Activated CD4-positive, alpha-beta memory T cell treated with anti-CD3 and anti-CD28 coated beads for 36 hours (primary cell): ENCODE results near the gene CNST. TPM values are rescaled to one million over a fixed set of nuclear protein-coding genes. Genes with fewer than 3 reads are reported as not detected.
A peak's percentile ranks its signal among the peaks of the same experiment; 100 is the strongest.
"Not testable (repeated sequence)": the region's sequence is repeated elsewhere in the genome, so short reads cannot be mapped to it uniquely, and the experiment has no call there.

ENCODE experiments used
- CTCF ChIA-PET: fragments of 350-600 bp; sonication (Branson Sonifier 250); formaldehyde crosslinking; loops from one replicate; lab custom pipeline; 2021; ENCODE audit warnings: antibody characterized with exemption, inconsistent platforms; lab: Charles Lee
- POLR2A ChIA-PET: fragments of 350-600 bp; sonication (Branson Sonifier 250); formaldehyde crosslinking; loops from one replicate; lab custom pipeline; 2021; ENCODE audit warnings: antibody characterized with exemption; lab: Charles Lee
- DNase-seq: peaks from one replicate; pipeline ENCODE4 v3.0.0-alpha.2; 2020
- H3K27ac Mint-ChIP-seq: one replicate; pipeline ENCODE4 v1.8.0; 2021; ENCODE audit warnings: mixed read lengths
- H3K27me3 Mint-ChIP-seq: one replicate; pipeline ENCODE4 v1.8.0; 2021; ENCODE audit warnings: mixed read lengths
- H3K36me3 Mint-ChIP-seq: one replicate; pipeline ENCODE4 v1.8.0; 2021; ENCODE audit warnings: mixed read lengths
- H3K4me1 Mint-ChIP-seq: one replicate; pipeline ENCODE4 v1.8.0; 2021; ENCODE audit warnings: low read depth, mixed read lengths
- H3K4me3 Mint-ChIP-seq: one replicate; pipeline ENCODE4 v1.8.0; 2021; ENCODE audit warnings: mild to moderate bottlenecking, mixed read lengths
- H3K9me3 Mint-ChIP-seq: one replicate; pipeline ENCODE4 v1.8.0; 2021; ENCODE audit warnings: mixed read lengths
- intact Hi-C: fragments of 100-400 bp; cut with micrococcal nuclease; formaldehyde crosslinking; loops from one replicate; pipeline ENCODE4 v1.15.1; 2023
- total RNA-seq, 2 experiments: library from RNA; stranded (reverse); gene quantifications; one replicate each; pipeline ENCODE4 v1.2.3, GENCODE V29; 2021

The CNST gene
- total RNA-seq, 2 experiments from 2014 or later = 25.9 TPM

DNA sequence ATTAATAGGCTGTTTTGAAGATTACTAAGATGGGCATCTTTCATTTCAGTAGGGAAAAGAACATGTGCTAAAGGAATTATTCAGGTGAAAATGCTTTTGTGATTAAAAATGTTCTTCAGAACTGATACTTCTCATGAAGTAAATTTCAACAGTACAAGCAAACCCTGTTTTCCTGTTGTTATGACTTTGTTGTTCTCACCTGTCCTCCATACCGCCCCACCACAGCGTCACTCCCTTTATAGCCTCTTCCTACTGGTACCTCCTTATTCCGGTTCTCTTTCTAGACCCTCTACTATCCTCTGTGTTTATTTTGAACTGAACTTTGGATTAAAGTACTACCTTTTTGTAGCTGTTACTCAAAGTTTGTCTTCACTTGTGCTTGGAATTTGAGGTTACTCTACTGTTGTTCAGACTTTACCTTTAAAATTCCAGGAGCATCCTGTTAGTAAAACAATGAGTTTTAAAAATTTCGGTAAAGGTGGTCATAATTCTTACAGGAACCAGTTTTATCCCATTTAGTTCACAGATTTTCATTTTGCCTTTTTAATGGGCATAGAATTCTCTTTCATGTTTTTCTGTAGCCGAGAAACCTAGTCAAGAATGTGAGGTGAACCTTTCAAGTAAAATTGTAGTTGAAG, 10.9 kb downstream of the CNST start:
- CTCF ChIA-PET = interaction anchor here (0.6 kb wide), 1 partner anchor 286 kb away, joined by 3 read pairs; no protein-coding TSS in a partner anchor
- POLR2A ChIA-PET = interaction anchor here (3.1 kb wide), 1 partner anchor 11 kb away, joined by 12 read pairs; the partner anchor contains the start of genes CNST and TFB2M
- H3K4me1 Mint-ChIP-seq = peaks cover 61% of the 10 kb centered on the region
- peak overlapping the region; percentile 78 for H3K27ac Mint-ChIP-seq
- no peaks in the 10 kb centered on the region for H3K9me3 Mint-ChIP-seq
- intact Hi-C loops = no loop called here
- H3K36me3 Mint-ChIP-seq = peaks cover 11% of the 10 kb centered on the region
- DNase-seq = peak; percentile 38
- H3K4me3 Mint-ChIP-seq = peak overlapping the region; percentile 36
- no peaks in the 10 kb centered on the region for H3K27me3 Mint-ChIP-seq

DNA sequence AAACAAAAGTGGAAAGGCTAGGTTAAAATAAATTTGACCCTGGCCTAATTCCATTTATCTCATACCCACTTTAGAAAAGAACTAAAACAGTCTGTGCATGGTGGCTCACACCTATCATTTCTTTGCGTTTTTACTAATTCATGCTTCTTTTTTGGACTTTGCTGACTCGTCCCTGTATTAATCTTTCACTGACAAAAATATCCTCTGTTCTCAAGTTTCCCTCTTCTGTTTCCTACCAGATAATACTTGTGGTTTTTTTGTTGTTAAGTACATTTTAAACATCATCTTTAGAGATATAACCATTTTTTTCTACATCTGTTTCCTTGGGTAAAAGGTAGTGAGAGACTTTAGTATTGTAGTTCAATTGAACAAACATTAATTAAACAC, 11.5 kb downstream of the CNST start:
- intact Hi-C loops = no loop called here
- Mint-ChIP-seq H3K9me3 (no peaks in the 10 kb centered on the region), H3K4me3 (peak overlapping the region; percentile 34), H3K36me3 (peaks cover 11% of the 10 kb centered on the region), H3K27ac (peak overlapping the region; percentile 78), H3K4me1 (peaks cover 61% of the 10 kb centered on the region), H3K27me3 (no peaks in the 10 kb centered on the region)
- ChIA-PET CTCF (interaction anchor here (0.6 kb wide), 1 partner anchor 286 kb away, joined by 3 read pairs; no protein-coding TSS in a partner anchor), POLR2A (interaction anchor here (3.1 kb wide), 1 partner anchor 11 kb away, joined by 12 read pairs; the partner anchor contains the start of genes CNST and TFB2M)
- DNase-seq = no peak

DNA sequence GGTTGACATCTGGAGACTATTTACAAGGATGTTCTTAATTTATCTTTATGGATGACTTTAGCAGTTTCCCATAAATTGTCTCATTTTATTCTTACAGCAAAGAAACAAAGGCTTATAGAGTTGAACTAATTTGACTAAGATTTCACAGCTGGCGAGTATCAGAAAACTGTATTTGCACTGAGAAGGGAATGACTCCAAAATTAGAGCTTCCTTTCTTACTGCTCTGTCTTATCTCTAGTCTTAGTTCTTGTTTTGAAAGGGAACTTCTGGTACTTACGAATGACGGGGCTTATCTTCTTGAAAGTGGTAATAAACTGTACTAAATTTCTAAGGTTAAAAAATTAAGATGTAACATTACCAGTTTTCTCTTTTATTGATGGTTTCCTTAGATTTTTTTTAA, 13.6 kb downstream of the CNST start:
- peaks cover 62% of the 10 kb centered on the region for H3K4me1 Mint-ChIP-seq
- DNase-seq = no peak
- peaks cover 14% of the 10 kb centered on the region for H3K36me3 Mint-ChIP-seq
- intact Hi-C loops = no loop called here
- H3K27me3 Mint-ChIP-seq = no peaks in the 10 kb centered on the region
- no peak overlapping the region for H3K4me3 Mint-ChIP-seq
- H3K9me3 Mint-ChIP-seq = no peaks in the 10 kb centered on the region
- peak overlapping the region; percentile 15 for H3K27ac Mint-ChIP-seq
- ChIA-PET CTCF (no interaction called here), POLR2A (interaction anchor here (3.1 kb wide), 1 partner anchor 13 kb away, joined by 12 read pairs; the partner anchor contains the start of genes CNST and TFB2M)

DNA sequence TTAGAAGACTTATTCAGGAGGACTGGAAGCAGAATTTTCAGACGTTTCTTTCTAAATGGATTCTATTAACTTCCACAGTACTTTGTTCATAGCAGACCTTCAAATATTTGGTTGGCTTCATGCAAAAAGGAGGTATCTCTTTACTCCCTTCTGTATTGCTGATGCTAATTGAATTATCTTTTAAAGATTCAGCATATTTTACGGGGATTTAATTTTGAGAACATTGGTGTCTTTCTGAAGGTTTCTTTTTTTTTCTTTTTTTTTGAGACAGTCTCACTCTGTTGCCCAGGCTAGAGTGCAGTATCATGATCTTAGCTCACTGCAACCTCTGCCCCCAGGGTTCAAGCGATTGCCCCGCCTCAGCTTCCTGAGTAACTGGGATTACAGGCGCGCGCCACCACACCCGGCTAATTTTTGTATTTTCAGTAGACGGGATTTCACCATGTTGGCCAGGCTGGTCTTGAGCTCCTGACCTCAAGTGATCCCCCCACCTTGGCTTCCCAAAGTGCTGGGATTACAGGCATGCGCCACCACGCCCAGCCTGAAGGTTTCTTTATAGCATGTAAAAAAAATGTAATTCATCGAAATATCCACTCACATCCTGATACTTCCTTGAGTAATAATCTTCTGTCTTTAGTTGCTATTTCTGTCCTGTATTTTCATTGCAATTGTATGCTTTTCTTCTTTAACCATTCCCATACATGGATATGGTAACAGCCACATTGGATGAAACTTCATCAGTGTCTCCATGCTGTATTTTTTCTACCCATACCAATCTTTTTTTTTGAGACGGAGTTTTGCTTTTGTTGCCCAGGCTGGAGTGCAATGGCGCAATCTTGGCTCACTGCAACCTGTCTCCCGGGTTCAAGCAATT, 14.5 kb downstream of the CNST start:
- no peak overlapping the region for H3K4me3 Mint-ChIP-seq
- no peaks in the 10 kb centered on the region for H3K27me3 Mint-ChIP-seq
- ChIA-PET CTCF (no interaction called here), POLR2A (no interaction called here)
- H3K9me3 Mint-ChIP-seq = no peaks in the 10 kb centered on the region
- no peak for DNase-seq
- peaks cover 58% of the 10 kb centered on the region for H3K4me1 Mint-ChIP-seq
- intact Hi-C loops = no loop called here
- peaks cover 7% of the 10 kb centered on the region for H3K36me3 Mint-ChIP-seq
- no peak overlapping the region for H3K27ac Mint-ChIP-seq

DNA sequence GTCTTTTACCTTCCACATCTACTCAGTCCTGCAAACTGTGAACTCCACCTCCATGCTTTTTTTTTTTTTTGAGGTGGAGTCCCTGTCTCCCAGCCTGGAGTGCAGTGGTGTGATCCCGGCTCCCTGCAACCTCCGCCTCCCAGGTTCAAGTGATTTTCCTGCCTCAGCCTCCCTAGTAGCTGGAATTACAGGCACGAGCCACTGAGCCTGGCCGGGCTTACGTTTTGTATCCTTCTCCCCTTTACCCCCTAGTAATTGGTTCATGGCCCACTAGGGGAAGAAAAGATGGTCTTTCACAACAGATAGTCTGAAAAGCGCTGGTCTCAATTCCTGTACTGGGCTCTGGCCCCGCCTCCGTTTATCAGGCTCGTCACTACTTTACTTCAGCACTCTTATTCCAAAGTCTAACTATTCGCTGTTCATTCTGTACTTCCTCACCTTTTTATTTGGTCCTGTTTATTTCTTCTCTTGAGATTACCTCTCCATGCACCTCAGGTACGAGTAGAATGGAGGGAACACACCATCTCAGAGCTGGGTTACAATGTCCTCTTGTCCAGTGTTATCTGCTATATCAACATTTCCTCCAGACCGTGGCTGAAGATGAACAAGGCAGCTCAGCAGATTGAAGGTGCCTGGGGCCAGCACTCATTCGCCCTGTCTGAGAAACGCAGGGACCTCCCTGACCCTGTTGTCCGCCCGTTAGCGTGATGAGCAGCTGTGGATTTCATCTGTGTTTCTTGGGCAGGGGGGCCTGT, 16.2 kb downstream of the CNST start:
- peaks cover 55% of the 10 kb centered on the region for H3K4me1 Mint-ChIP-seq
- CTCF ChIA-PET = no interaction called here
- POLR2A ChIA-PET = no interaction called here

GRCh38 chr1:246583056-246583440, 16.8 kb downstream of the CNST start:
- Mint-ChIP-seq H3K27ac (no peak overlapping the region), H3K36me3 (peaks cover 6% of the 10 kb centered on the region), H3K27me3 (no peaks in the 10 kb centered on the region), H3K4me3 (no peak overlapping the region), H3K4me1 (peaks cover 53% of the 10 kb centered on the region), H3K9me3 (no peaks in the 10 kb centered on the region)
- intact Hi-C loops = no loop called here
- ChIA-PET CTCF (no interaction called here), POLR2A (no interaction called here)
- DNase-seq = no peak

More for the DNA sequence above, 16.2 kb downstream of the CNST start:
- no peak for DNase-seq
- Mint-ChIP-seq H3K36me3 (peaks cover 7% of the 10 kb centered on the region), H3K27me3 (no peaks in the 10 kb centered on the region), H3K27ac (no peak overlapping the region), H3K4me3 (no peak overlapping the region), H3K9me3 (no peaks in the 10 kb centered on the region)
- intact Hi-C loops = no loop called here

- CTCF ChIA-PET = no interaction called here
- POLR2A ChIA-PET = no interaction called here
- DNase-seq = no peak
- Mint-ChIP-seq H3K27me3 (no peaks in the 10 kb centered on the region), H3K36me3 (peaks cover 6% of the 10 kb centered on the region), H3K9me3 (no peaks in the 10 kb centered on the region), H3K27ac (no peak overlapping the region), H3K4me3 (no peak overlapping the region), H3K4me1 (peaks cover 53% of the 10 kb centered on the region)
- intact Hi-C loops = no loop called here
Measured at GRCh38 chr1:246583448-246584185, 17.4 kb downstream of the CNST start.

DNA sequence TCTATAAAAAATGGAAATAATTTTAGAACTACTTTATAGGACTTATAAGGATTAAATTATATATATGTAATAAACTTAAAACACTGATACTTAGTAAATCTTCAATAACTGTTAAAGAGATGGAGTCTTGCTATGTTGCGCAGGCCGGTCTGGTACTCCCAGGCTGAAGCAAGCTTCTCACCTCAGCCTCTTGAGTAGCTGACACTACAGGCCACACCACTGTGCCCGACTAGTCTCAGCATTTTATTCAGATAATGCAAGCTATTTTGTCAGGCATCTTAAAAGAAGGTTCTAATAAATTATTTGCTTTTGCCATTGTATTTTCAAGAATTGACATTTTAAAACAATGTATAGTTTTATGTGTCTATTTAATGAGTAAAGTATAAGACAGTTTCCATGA, 20.8 kb downstream of the CNST start:
- intact Hi-C loops = loop anchor here (1.0 kb wide), 1 partner anchor 18 kb away; no protein-coding TSS in a partner anchor
- Mint-ChIP-seq H3K27ac (no peak overlapping the region), H3K36me3 (peaks cover 16% of the 10 kb centered on the region), H3K4me3 (no peak overlapping the region), H3K9me3 (peaks cover 6% of the 10 kb centered on the region), H3K27me3 (no peaks in the 10 kb centered on the region), H3K4me1 (peaks cover 59% of the 10 kb centered on the region)
- POLR2A ChIA-PET = no interaction called here
- CTCF ChIA-PET = interaction anchor here (0.6 kb wide), 1 partner anchor 24 kb away, joined by 3 read pairs; no protein-coding TSS in a partner anchor
- DNase-seq = no peak

- Mint-ChIP-seq H3K27me3 (no peaks in the 10 kb centered on the region), H3K9me3 (peaks cover 6% of the 10 kb centered on the region), H3K27ac (peak overlapping the region; percentile 38), H3K4me1 (peaks cover 59% of the 10 kb centered on the region), H3K36me3 (peaks cover 20% of the 10 kb centered on the region), H3K4me3 (no peak overlapping the region)
- no peak for DNase-seq
- ChIA-PET CTCF (no interaction called here), POLR2A (no interaction called here)
- intact Hi-C loops = loop anchor here (1.0 kb wide), 1 partner anchor 18 kb away; no protein-coding TSS in a partner anchor
Measured at GRCh38 chr1:246587606-246588005, 21.4 kb downstream of the CNST start.

DNA sequence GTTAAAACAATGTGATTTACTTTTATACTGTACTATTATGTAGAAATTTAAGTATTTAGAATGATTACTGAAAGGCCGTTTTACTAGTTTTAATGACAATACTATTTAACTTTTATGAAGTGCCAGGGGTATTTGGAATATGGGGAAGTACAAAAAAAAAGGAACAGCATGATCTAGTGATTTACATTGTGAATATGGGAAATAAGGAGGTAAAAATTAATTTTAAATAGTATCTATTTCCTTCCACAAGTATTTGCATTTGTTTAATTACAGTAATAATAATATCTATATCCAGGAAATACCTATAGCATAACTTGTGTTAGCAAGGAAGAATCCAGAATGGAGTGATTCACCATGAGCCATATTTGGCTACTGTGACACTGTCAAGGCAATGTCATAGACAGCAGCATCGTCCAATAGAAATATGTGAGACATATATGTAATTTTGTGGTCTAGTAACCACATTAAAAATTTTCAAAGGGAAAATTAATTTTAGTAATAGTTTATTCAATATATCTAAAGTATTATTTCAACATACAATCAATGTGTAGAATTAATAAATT, 22.0 kb downstream of the CNST start:
- POLR2A ChIA-PET = no interaction called here
- Mint-ChIP-seq H3K27me3 (no peaks in the 10 kb centered on the region), H3K9me3 (peaks cover 6% of the 10 kb centered on the region), H3K36me3 (peaks cover 22% of the 10 kb centered on the region), H3K4me1 (peaks cover 57% of the 10 kb centered on the region), H3K27ac (no peak overlapping the region), H3K4me3 (no peak overlapping the region)
- no peak for DNase-seq
- CTCF ChIA-PET = no interaction called here
- intact Hi-C loops = no loop called here

- intact Hi-C loops = not testable (repeated sequence)
Measured at GRCh38 chr1:246589919-246590318, 23.7 kb downstream of the CNST start.

More at GRCh38 chr1:246589919-246590318, 23.7 kb downstream of the CNST start:
- DNase-seq, CTCF ChIA-PET, POLR2A ChIA-PET, H3K4me3 Mint-ChIP-seq, H3K9me3 Mint-ChIP-seq, H3K27me3 Mint-ChIP-seq, H3K27ac Mint-ChIP-seq: not testable (repeated sequence)
- Mint-ChIP-seq H3K36me3 (peaks cover 21% of the 10 kb centered on the region), H3K4me1 (peaks cover 47% of the 10 kb centered on the region)
